Subcutaneous adipose tissue (tissue), 4 donors: ENCODE results near the gene MRPL17. TPM values are rescaled to one million over a fixed set of nuclear protein-coding genes. Genes with fewer than 3 reads are reported as not detected.

Experiments used
- total RNA-seq, 4 donors: library from RNA; depleted of rRNA; stranded (reverse); fragments of >200 nt; gene quantifications; one replicate each; pipeline ENCODE4 v1.1.0, GENCODE V29; 2016
- TF ChIP-seq, protein P1 (sequence below): fragments of 450-650 bp; IDR thresholded peaks from one replicate; pipeline ENCODE4 v1.5.1; 2016; ENCODE audit warnings: low read depth, mild to moderate bottlenecking, control low read depth, antibody characterized with exemption, moderate library complexity

MRPL17 gene
- total RNA-seq, 4 donors from 2014 or later = 12.8 to 22.0 (median 15.0) TPM

- TF ChIP-seq, protein P1, sequence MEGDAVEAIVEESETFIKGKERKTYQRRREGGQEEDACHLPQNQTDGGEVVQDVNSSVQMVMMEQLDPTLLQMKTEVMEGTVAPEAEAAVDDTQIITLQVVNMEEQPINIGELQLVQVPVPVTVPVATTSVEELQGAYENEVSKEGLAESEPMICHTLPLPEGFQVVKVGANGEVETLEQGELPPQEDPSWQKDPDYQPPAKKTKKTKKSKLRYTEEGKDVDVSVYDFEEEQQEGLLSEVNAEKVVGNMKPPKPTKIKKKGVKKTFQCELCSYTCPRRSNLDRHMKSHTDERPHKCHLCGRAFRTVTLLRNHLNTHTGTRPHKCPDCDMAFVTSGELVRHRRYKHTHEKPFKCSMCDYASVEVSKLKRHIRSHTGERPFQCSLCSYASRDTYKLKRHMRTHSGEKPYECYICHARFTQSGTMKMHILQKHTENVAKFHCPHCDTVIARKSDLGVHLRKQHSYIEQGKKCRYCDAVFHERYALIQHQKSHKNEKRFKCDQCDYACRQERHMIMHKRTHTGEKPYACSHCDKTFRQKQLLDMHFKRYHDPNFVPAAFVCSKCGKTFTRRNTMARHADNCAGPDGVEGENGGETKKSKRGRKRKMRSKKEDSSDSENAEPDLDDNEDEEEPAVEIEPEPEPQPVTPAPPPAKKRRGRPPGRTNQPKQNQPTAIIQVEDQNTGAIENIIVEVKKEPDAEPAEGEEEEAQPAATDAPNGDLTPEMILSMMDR = no peak
Measured at GRCh38 chr11:6640036-6640984, 42.8 kb downstream of the MRPL17 start.

GRCh38 chr11:6638429-6638828 is 44.7 kb downstream of the MRPL17 start:
- TF ChIP-seq, protein P1 = no peak

- TF ChIP-seq, protein P1 = no peak
Measured at GRCh38 chr11:6637871-6638270, 45.3 kb downstream of the MRPL17 start.

DNA sequence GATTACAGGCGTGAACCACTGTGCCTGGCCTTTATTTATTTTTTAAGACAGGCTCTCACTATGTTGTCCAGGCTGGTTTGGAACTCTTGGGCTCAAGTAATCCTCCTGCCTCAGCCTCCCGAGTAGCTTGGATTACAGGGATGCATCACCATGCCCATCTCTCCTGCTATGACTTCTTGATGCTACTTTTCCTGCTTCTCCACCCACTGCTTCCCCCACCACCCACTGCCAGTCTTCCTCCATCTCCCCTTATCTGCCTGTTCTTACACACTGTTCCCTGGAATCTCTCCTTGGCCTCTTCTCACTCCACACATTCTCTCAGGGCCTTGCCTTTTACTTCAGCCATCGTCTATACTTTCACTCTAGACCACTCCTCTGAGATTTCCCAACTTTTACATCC is 46.7 kb downstream of the MRPL17 start:
- TF ChIP-seq, protein P1 = no peak

GRCh38 chr11:6635082-6635932 is 47.8 kb downstream of the MRPL17 start:
- TF ChIP-seq, protein P1 = no peak

GRCh38 chr11:6634534-6634933 is 48.6 kb downstream of the MRPL17 start:
- TF ChIP-seq, protein P1 = no peak
